HepG2 (cell line): Measurements from ENCODE around the gene GOLT1A. TPM values are rescaled to one million over a fixed set of nuclear protein-coding genes. Genes with fewer than 3 reads are reported as not detected.
A peak's percentile ranks its signal among the peaks of the same experiment; 100 is the strongest.

Experiments
- DBP ChIP-seq: sonication (generic); formaldehyde crosslinking; IDR thresholded peaks from 2 replicates; pipeline ENCODE4 v1.4.0; 2020; ENCODE audit warnings: missing genetic modification reagents; ENCODE audit errors: not compliant biosample characterization
- DZIP1 ChIP-seq: sonication (generic); formaldehyde crosslinking; IDR thresholded peaks from 2 replicates; pipeline ENCODE4 v1.5.0; 2020; ENCODE audit warnings: mild to moderate bottlenecking, missing genetic modification reagents
- GATAD2A ChIP-seq: IDR thresholded peaks from 2 replicates; pipeline ENCODE4 v1.6.1; 2016
- GZF1 ChIP-seq: sonication (generic); formaldehyde crosslinking; IDR thresholded peaks from 2 replicates; pipeline ENCODE4 v1.5.1; 2020; ENCODE audit warnings: mild to moderate bottlenecking, missing genetic modification reagents
- HNF1A ChIP-seq, 2 experiments: sonication (generic) in 1 of 2; formaldehyde crosslinking in 1 of 2; IDR thresholded peaks; 2 replicates each; pipeline versions ENCODE4 v1.4.0 to v1.6.1; 2016 to 2020; ENCODE audit warnings: borderline replicate concordance in 1 of 2, low read depth in 1 of 2, mild to moderate bottlenecking in 1 of 2, missing genetic modification reagents in 1 of 2
- KAT2B ChIP-seq: fragments of 150-350 bp; IDR thresholded peaks from 2 replicates; pipeline ENCODE4 v1.6.1; 2014; ENCODE audit warnings: low read depth, low read length, borderline replicate concordance
- NCOA1 ChIP-seq: sonication (generic); formaldehyde crosslinking; IDR thresholded peaks from 2 replicates; pipeline ENCODE4 v1.9.0; 2021; ENCODE audit warnings: missing genetic modification reagents
- NR0B2 ChIP-seq: sonication (generic); formaldehyde crosslinking; IDR thresholded peaks from 2 replicates; pipeline ENCODE4 v1.4.0; 2020; ENCODE audit warnings: mild to moderate bottlenecking, missing genetic modification reagents
- PCBP1 ChIP-seq: fragments of 200-400 bp; formaldehyde crosslinking; IDR thresholded peaks from 2 replicates; pipeline ENCODE4 v1.6.1; 2017; ENCODE audit warnings: mild to moderate bottlenecking, low read depth, low read length, borderline replicate concordance
- PRMT3 ChIP-seq: sonication (generic); formaldehyde crosslinking; IDR thresholded peaks from 2 replicates; pipeline ENCODE4 v1.8.1; 2022; ENCODE audit warnings: low read depth, mild to moderate bottlenecking, moderate library complexity, missing genetic modification reagents, borderline replicate concordance
- SMARCC2 ChIP-seq: fragments of 450-650 bp; IDR thresholded peaks from 2 replicates; pipeline ENCODE4 v1.6.1; 2017; ENCODE audit warnings: antibody characterized with exemption, mild to moderate bottlenecking
- TAF15 ChIP-seq: fragments of 200-400 bp; formaldehyde crosslinking; IDR thresholded peaks from one replicate; pipeline ENCODE4 v1.6.1; 2018; ENCODE audit warnings: mild to moderate bottlenecking, low read depth, low read length; ENCODE audit not compliant: poor library complexity, severe bottlenecking
- TARDBP ChIP-seq: sonication (generic); formaldehyde crosslinking; IDR thresholded peaks from 2 replicates; pipeline ENCODE4 v1.8.0; 2022; ENCODE audit warnings: mild to moderate bottlenecking, missing genetic modification reagents
- ZC3H13 ChIP-seq: sonication (generic); formaldehyde crosslinking; IDR thresholded peaks from 2 replicates; pipeline ENCODE4 v1.8.1; 2023; ENCODE audit warnings: mild to moderate bottlenecking, missing genetic modification reagents, moderate library complexity
- ZFYVE20 ChIP-seq: sonication (generic); formaldehyde crosslinking; IDR thresholded peaks from 2 replicates; pipeline ENCODE4 v1.8.0; 2023; ENCODE audit warnings: low read depth, mild to moderate bottlenecking, moderate library complexity, missing genetic modification reagents, borderline replicate concordance
- ZNF639 ChIP-seq: conservative IDR thresholded peaks from 2 replicates; pipeline ENCODE4 v1.6.1; 2018; ENCODE audit warnings: missing genetic modification reagents
- ZNF775 ChIP-seq: sonication (generic); formaldehyde crosslinking; IDR thresholded peaks from 2 replicates; pipeline ENCODE4 v1.4.0; 2020; ENCODE audit warnings: missing genetic modification reagents, mild to moderate bottlenecking, moderate library complexity, borderline replicate concordance
- ZNF782 ChIP-seq: sonication (generic); formaldehyde crosslinking; IDR thresholded peaks from 2 replicates; pipeline ENCODE4 v1.4.0; 2020; ENCODE audit warnings: missing genetic modification reagents, mild to moderate bottlenecking, borderline replicate concordance
- polyA plus RNA-seq, 8 experiments: library from polyadenylated mRNA; depleted of rRNA in 3 of 8; stranded (reverse) in 7 of 8; unstranded in 1 of 8; fragments of >200 nt; fragmentation: Illumina TruSeq in 4 of 8; extraction: Trizol in 4 of 8; gene quantifications; 2 replicates each; pipeline versions ENCODE4 v1.2.1 to v1.2.3, GENCODE V29; 2011 to 2016; ENCODE audit warnings: low read depth in 4 of 8, missing spikeins in 1 of 8, mixed read lengths in 1 of 8; ENCODE audit not compliant: insufficient read depth in 1 of 8
- total RNA-seq, 5 experiments: library from RNA; depleted of rRNA; stranded (reverse); fragments of >200 nt; fragmentation: Illumina TruSeq; extraction: Trizol; gene quantifications; 2 replicates each; pipeline ENCODE4 v1.2.3, GENCODE V29; 2016; ENCODE audit warnings: low read depth in 1 of 5

The GOLT1A gene
- total and polyA plus RNA-seq, 2 of the 13 experiments (the other 11 are each of a cell fraction or from before 2014, with no cell fraction given), result 25.8 to 28.0 TPM

GRCh38 chr1:204190212-204191211 is 23.3 kb downstream of the GOLT1A start (continued):
- TF ChIP-seq GATAD2A (CRISPR knock-in tag) (no peak), KAT2B (no peak), DBP (CRISPR knock-in tag) (no peak), TARDBP (no peak), ZNF775 (no peak), NR0B2 (no peak), ZC3H13 (CRISPR knock-in tag) (no peak), PCBP1 (no peak), ZFYVE20 (no peak), ZNF639 (CRISPR knock-in tag) (no peak), GZF1 (CRISPR knock-in tag) (no peak), HNF1A (IDR thresholded peaks at IDR 0.05; ENCODE audit: low read depth) (no peak), HNF1A (CRISPR knock-in tag; IDR thresholded peaks at IDR 0.05; ENCODE audit: borderline replicate concordance) (no peak), SMARCC2 (no peak), DZIP1 (CRISPR knock-in tag) (no peak), ZNF782 (CRISPR knock-in tag) (no peak), NCOA1 (CRISPR knock-in tag) (0 out of 2 replicates have a peak, but pooled peaks have one; percentile 26), TAF15 (no peak), PRMT3 (CRISPR knock-in tag) (no peak)
